Astrocyte (in vitro differentiated cells and primary cell): ENCODE results near the gene USP3.

ENCODE experiments used
- EZH2 ChIP-seq: IDR thresholded peaks from 2 replicates; pipeline ENCODE4 v1.6.1; 2012; ENCODE audit warnings: mild to moderate bottlenecking, low read length, inconsistent platforms; ENCODE audit not compliant: insufficient read depth
- TF ChIP-seq, protein P1 (sequence below): IDR thresholded peaks from 2 replicates; pipeline ENCODE4 v1.5.1; 2011; ENCODE audit warnings: low read depth, mild to moderate bottlenecking, inconsistent platforms, low read length, moderate library complexity; ENCODE audit not compliant: insufficient read depth

GRCh38 chr15:63475707-63476106 lies 28.7 kb upstream of the USP3 start:
- TF ChIP-seq, protein P1, sequence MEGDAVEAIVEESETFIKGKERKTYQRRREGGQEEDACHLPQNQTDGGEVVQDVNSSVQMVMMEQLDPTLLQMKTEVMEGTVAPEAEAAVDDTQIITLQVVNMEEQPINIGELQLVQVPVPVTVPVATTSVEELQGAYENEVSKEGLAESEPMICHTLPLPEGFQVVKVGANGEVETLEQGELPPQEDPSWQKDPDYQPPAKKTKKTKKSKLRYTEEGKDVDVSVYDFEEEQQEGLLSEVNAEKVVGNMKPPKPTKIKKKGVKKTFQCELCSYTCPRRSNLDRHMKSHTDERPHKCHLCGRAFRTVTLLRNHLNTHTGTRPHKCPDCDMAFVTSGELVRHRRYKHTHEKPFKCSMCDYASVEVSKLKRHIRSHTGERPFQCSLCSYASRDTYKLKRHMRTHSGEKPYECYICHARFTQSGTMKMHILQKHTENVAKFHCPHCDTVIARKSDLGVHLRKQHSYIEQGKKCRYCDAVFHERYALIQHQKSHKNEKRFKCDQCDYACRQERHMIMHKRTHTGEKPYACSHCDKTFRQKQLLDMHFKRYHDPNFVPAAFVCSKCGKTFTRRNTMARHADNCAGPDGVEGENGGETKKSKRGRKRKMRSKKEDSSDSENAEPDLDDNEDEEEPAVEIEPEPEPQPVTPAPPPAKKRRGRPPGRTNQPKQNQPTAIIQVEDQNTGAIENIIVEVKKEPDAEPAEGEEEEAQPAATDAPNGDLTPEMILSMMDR: no peak
- no peak for TF ChIP-seq EZH2
